Measurements from ENCODE around the gene NEK1. TPM values are rescaled to one million over a fixed set of nuclear protein-coding genes. Genes with fewer than 3 reads are reported as not detected.
A peak's percentile ranks its signal among the peaks of the same experiment; 100 is the strongest.

NEK1 gene
- total and polyA plus RNA-seq, 4 donors = 3.6 to 32.9 (median 9.3) TPM

DNA sequence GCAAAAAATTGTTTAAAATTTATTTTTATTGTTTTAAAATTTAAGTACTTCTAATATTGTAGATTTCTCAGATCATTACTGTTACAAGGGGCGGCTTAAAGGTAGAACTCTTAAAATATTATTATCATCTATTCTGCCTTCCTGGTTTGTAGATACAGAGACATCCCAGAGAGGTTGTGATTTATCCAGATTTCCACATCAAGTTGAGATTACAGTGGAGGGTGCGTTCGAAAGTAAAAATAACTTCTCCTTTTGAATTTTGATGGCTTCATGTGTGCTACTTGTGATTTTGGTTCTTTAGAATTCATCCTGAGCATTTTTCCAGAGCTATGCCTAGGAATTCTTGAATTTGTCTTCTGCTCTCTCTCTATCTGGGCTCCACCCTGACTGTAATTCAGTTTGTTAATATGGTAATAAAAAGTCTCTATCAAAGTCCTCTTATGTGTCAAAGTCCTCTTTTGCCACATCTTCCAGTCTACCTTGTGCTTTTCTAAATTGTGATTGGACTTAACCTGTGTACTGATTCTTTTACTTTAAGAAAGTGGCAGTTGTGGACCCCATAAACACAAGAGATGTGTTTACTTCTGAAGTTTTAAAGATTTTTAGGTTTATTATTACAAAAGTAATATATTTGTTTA, 45.2 kb upstream of the NEK1 start:
- Histone ChIP-seq H3K4me3 (no peak overlapping the region), H3K9ac (ENCODE audit: insufficient read depth in 1 of 2, low read length in 2 of 2) (no peak overlapping the region), H3K4me1 (ENCODE audit: control insufficient read depth in 5 of 5, insufficient read depth in 5 of 5, low read length in 5 of 5) (peaks cover 0 to 32% (median 3%) of the 10 kb centered on the region in 5 donors), H3K36me3 (ENCODE audit: control insufficient read depth in 4 of 4, insufficient read depth in 4 of 4, low read length in 4 of 4) (no peaks in the 10 kb centered on the region), H3K9me3 (ENCODE audit: control insufficient read depth in 4 of 4, insufficient read depth in 3 of 4, low read length in 3 of 4) (no peaks in the 10 kb centered on the region), H3K27ac (ENCODE audit: low read depth in 1 of 2, low read length in 1 of 2) (peak overlapping the region in 1 of 2 donors; percentile 29), H3K27me3 (ENCODE audit: control insufficient read depth in 3 of 3, insufficient read depth in 3 of 3, low read length in 2 of 3) (no peaks in the 10 kb centered on the region)
- no peak for ATAC-seq (ENCODE audit: insufficient read depth, low FRiP score)
- TF ChIP-seq, protein P1, sequence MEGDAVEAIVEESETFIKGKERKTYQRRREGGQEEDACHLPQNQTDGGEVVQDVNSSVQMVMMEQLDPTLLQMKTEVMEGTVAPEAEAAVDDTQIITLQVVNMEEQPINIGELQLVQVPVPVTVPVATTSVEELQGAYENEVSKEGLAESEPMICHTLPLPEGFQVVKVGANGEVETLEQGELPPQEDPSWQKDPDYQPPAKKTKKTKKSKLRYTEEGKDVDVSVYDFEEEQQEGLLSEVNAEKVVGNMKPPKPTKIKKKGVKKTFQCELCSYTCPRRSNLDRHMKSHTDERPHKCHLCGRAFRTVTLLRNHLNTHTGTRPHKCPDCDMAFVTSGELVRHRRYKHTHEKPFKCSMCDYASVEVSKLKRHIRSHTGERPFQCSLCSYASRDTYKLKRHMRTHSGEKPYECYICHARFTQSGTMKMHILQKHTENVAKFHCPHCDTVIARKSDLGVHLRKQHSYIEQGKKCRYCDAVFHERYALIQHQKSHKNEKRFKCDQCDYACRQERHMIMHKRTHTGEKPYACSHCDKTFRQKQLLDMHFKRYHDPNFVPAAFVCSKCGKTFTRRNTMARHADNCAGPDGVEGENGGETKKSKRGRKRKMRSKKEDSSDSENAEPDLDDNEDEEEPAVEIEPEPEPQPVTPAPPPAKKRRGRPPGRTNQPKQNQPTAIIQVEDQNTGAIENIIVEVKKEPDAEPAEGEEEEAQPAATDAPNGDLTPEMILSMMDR (IDR thresholded peaks at IDR 0.05; ENCODE audit: control extremely low read depth, extremely low read depth) = no peak
- 57 to 80% methylated on average over 3 of the region's 3 CpGs for WGBS, 2 donors
- DNase-seq = no peak

DNA sequence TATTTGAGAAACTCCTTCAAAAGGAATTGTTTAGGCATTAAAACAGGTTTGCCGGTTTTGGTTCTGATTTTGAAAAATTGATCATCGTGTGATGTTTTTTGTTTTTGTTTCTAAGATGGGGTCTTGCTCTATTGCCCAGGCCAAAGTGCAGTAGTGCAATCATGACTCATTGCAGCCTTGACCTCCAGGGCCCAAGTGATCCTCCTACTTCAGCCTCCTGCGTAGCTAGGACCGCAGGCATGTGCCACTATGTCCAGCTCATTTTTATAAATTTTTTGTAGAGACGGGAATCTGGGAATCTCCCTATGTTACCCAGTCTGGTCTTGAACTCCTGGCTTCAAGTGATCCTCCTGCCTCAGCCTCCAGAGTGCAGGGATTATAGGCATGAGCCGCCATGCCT, 43.0 kb upstream of the NEK1 start:
- Histone ChIP-seq H3K27ac (ENCODE audit: low read depth in 1 of 2, low read length in 1 of 2) (no peak overlapping the region), H3K9ac (ENCODE audit: insufficient read depth in 1 of 2, low read length in 2 of 2) (no peak overlapping the region), H3K27me3 (ENCODE audit: control insufficient read depth in 3 of 3, insufficient read depth in 3 of 3, low read length in 2 of 3) (no peaks in the 10 kb centered on the region), H3K4me3 (no peak overlapping the region), H3K4me1 (ENCODE audit: control insufficient read depth in 5 of 5, insufficient read depth in 5 of 5, low read length in 5 of 5) (peaks cover 0 to 19% (median 5%) of the 10 kb centered on the region in 5 donors), H3K9me3 (ENCODE audit: control insufficient read depth in 4 of 4, insufficient read depth in 3 of 4, low read length in 3 of 4) (no peaks in the 10 kb centered on the region), H3K36me3 (ENCODE audit: control insufficient read depth in 4 of 4, insufficient read depth in 4 of 4, low read length in 4 of 4) (no peaks in the 10 kb centered on the region)
- TF ChIP-seq, protein P1 (IDR thresholded peaks at IDR 0.05; ENCODE audit: control extremely low read depth, extremely low read depth) = no peak
- WGBS, 2 donors = 96 to 98% methylated on average over 6 of the region's 6 CpGs
- no peak for DNase-seq
- ATAC-seq (ENCODE audit: insufficient read depth, low FRiP score) = no peak

- peaks cover 2 to 17% (median 8%) of the 10 kb centered on the region in 5 donors for H3K4me1 ChIP-seq (ENCODE audit: control insufficient read depth in 5 of 5, insufficient read depth in 5 of 5, low read length in 5 of 5)
- ATAC-seq (ENCODE audit: insufficient read depth, low FRiP score) (no peak), DNase-seq (no peak)
- no peaks in the 10 kb centered on the region for H3K27me3 ChIP-seq (ENCODE audit: control insufficient read depth in 3 of 3, insufficient read depth in 3 of 3, low read length in 2 of 3)
- TF ChIP-seq, protein P1 (IDR thresholded peaks at IDR 0.05; ENCODE audit: control extremely low read depth, extremely low read depth) = no peak
- no peak overlapping the region for H3K4me3 ChIP-seq
- no peaks in the 10 kb centered on the region for H3K36me3 ChIP-seq (ENCODE audit: control insufficient read depth in 4 of 4, insufficient read depth in 4 of 4, low read length in 4 of 4)
- no peak overlapping the region for H3K9ac ChIP-seq (ENCODE audit: insufficient read depth in 1 of 2, low read length in 2 of 2)
- no peaks in the 10 kb centered on the region for H3K9me3 ChIP-seq (ENCODE audit: control insufficient read depth in 4 of 4, insufficient read depth in 3 of 4, low read length in 3 of 4)
- no peak overlapping the region for H3K27ac ChIP-seq (ENCODE audit: low read depth in 1 of 2, low read length in 1 of 2)
These were observed 40.2 kb upstream of the NEK1 start for GRCh38 chr4:169652535-169652934.
